Activated naive CD4-positive, alpha-beta T cell treated with anti-CD3 and anti-CD28 coated beads, Interleukin-2, amount 50 U/mL, for 16 hours (primary cell): Measurements from ENCODE around the gene CD164.
A peak's percentile ranks its signal among the peaks of the same experiment; 100 is the strongest.

Source experiments
- DNase-seq: peaks from one replicate; pipeline ENCODE4 v3.0.0-alpha.2; 2020

The CD164 gene

DNA sequence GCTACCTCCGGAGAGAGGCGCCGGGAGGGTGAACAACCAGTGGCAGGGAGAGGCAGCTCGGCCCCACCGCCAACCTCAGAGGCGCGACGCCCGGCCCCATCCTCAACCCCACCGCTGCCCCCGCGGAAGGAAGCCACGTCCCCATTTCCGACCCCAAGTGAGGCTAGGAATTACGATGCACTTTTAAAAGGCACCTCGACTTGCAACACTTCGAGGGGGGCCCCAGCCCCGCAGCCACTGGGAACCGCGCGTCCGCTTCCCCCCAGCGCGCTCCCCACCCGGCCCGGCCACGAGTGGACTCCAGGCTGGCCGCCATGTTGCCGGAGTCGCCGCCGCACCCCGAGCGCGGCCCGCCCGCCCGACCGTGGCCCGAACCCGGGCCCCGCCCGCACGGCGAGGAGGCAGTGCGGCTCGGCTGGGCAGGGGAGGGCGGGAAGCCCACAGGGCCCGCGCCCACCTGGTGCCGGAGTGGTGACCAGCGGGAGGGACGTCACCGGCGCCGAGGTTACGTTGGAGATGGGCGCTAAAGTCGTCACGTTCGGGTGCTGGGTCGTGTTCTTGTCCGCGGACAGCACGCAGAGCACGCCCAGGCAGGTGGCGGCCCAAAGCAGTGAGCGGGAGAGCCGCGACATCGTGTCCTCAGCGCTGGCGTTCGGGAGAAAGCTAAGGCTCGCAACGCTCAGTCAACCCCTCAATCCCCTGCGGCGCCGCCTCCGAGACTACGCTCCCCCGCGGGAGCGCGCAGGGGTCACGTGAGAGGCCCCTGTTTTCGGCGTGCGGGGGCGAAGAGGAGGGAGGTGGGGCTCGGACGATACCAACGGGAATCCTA lies at the start of gene CD164:
CD164 (minus strand) TSS at position 721 of the 829 bp plus-strand sequence; CDS start at position 632, 89 bp downstream.
- DNase-seq = peak; percentile 94

DNA sequence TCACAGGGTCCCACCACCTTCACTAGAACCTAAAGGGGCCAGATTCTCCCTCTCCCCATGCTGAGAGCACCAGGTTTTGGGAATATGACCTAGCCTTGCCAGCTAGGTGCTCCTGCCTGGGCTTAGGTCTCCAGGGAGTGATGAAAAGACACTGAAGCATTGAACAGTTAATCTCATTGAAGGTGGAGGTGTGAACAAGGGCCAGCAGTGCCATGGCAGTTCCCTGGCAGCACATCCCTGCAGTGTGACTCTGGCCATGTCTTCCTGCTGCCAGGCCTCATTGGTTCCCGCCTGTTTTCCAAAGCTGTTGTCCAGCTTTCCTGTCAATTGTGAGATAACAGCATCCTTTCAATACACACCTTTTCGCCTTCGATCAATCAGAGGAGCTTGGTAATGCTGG lies 47.2 kb upstream of the CD164 start:
- DNase-seq = no peak

DNA sequence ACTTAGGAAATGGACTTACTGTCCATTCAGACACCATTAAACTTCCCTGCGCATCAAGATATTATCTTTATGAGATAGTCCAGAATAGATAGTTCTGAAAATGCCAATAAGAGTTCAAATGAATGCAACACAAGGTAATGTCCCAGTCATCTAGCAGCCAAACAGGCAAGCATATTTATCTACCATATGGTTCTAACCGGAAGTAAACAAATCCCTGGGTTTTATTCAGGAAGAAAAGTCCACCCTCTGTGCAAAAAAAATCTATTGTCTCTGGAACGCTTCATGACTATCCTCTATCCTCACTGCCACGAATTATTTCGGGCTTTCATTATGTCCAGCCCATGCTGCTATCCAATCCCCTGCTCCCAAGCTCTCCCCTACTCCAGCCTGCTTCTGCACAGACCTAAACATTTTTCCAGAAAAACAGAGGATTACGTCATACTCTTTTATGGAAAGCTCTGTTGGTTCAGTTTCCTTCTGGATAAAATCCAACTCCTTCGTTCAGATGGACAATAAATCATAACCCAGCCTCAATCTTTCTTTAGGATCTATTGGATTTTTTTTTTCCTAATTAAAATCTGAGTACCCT lies 46.7 kb upstream of the CD164 start:
- DNase-seq = no peak

- no peak for DNase-seq
These were observed 42.7 kb upstream of the CD164 start for GRCh38 chr6:109424946-109425345.

GRCh38 chr6:109421184-109421583 lies 38.9 kb upstream of the CD164 start:
- no peak for DNase-seq

DNA sequence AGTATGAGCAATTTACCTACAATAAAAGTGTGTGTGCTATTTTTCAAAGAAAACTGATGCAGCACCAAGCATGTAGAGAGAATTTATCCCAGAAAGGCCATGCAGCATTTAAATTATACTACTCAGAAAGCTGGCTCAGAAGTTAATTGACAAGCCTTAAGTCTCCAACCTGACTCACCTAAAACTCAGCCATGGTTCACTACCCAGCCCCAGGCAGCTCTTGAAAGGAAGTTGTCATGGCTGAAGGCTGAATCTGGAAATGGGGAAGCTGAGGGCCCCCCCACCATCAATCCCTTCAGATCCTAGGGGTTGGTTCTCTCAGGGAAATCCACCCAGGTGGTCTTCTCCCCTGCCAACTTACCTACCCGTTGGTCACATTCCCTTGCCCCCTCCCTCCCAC lies 38.5 kb upstream of the CD164 start:
- no peak for DNase-seq

- DNase-seq = no peak
These were observed 35.4 kb upstream of the CD164 start for GRCh38 chr6:109417646-109418045.

- DNase-seq = no peak
These were observed 28.8 kb upstream of the CD164 start for GRCh38 chr6:109411034-109411433.

DNA sequence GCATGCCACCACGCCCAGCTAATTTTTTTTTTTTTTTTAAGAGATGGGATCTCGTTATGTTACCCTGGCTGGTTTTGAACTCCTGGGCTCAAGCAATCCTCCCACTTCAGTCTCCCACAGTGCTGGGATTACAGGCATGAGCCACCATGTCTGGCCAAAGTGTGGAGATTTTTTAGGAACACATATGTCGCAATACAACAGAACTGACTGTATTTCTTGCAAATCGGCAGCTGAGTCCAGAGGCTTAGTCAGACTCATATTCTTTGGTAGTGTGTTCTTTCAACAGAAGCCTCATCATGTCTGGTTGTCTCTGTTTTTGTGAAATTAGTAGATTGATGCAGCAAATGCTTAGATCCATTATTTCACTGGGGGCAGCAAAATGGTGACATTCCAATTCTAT lies 23.9 kb upstream of the CD164 start:
- no peak for DNase-seq

- no peak for DNase-seq
These were observed 14.8 kb upstream of the CD164 start for GRCh38 chr6:109397020-109397419.

DNA sequence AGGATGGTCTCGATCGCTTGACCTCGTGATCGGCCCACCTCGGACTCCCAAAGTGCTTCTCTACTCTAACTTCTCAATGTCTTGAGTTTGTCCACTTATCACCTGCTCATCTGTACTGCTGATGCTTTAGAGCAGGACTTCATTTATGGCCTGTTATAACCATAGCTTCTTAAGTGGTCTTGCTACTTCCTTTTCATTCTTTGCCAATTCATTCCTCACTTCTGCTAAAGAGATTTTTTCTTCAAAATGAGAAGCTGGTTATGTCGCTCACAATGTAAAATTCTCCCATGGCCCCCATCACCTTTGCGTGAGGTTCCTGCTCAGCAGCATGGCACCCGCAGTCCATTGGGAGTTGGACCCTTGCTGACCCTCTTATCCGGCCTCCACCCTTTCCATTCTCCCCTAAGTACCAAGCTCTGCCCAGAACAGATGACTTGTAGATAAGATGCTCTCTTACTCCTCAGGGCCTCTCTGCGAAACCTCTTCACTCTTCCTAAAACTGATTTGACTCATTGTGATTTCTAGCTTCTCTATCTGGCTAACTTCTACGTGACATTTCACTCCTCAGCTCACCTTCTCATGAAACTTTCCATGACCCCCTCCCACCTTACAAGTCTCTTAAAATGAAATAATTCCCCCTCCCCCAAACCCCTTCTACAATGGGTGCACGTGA lies 13.9 kb upstream of the CD164 start:
- DNase-seq = no peak

DNA sequence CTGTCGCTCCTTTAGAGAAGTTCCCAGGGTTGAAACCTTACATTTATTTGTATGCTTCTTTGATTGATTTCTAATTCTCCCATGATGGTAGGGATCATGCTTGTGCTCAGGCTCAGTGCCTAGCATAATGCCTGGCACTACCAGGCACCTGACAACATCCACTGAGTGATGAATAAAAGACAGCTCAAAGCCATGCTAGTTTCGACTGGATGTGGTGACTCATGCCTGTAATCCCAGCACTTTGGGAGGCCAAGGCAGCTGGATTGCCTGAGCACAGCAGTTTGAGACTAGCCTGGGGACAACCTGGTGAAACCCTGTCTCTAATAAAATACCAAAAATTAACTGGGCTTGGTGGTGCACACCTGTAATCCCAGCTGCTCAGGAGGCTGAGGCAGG lies 11.6 kb upstream of the CD164 start:
- DNase-seq = no peak

DNA sequence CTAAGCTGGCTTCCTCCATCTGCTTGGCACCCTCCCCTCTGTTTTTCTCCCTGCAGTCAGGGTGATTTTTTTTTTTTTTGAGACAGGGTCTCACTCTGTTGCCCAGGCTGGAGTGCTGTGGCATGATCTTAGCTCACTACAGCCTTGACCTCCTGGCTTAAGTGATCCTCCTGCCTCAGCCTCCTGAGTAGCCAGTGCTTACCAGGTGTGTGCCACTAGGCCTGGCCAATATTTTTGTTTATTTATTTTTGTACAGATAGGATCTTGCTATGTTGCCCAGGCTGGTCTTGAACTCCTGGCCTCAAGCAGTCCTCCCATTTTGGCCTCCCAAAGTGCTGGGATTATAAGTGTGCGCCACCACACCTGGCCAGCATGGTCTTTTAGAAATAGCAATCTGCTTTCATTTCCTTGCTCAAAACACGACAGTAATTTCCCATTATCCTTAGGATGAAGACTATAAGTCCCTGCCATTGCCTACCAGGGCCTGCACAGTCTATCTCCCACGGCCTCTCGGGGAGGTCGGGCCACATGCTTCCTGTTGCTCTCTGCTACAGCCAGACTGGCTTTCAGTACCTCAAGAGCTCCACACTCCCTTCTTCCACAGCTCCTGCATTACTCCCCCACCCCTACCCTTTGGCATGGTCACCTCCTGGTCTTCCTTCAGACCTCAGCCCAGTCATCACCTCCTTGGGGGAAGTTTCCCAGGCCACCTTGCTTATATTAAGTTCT lies 11.1 kb upstream of the CD164 start:
- DNase-seq = no peak

GRCh38 chr6:109389650-109390274 lies 7.5 kb upstream of the CD164 start:
- DNase-seq = no peak

DNA sequence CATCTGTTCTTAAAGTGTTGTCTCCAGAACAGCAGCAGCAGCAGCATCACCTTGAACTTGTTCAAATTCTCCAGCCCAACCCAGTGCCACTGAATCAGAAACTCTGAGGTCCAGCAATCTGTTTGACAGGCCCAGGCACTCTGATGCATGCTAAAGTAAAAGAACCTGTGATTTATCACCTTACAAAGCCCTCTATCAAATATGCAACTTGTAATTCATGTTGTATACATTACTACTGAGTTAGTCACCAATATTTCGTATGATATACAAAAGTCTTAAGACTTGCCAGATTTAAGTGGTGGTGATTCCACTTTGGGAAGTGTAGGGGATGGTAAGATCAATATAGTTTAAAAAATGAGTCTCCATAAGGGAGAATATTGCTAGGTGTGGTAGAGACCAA lies 6.0 kb upstream of the CD164 start:
- no peak for DNase-seq

GRCh38 chr6:109383438-109383940 lies 1.2 kb upstream of the CD164 start:
- no peak for DNase-seq

GRCh38 chr6:109382576-109383437 lies 540 bp upstream of the CD164 start:
- DNase-seq = peak; percentile 92

- no peak for DNase-seq
These were observed 1.1 kb downstream of the CD164 start for GRCh38 chr6:109381061-109381746.

DNA sequence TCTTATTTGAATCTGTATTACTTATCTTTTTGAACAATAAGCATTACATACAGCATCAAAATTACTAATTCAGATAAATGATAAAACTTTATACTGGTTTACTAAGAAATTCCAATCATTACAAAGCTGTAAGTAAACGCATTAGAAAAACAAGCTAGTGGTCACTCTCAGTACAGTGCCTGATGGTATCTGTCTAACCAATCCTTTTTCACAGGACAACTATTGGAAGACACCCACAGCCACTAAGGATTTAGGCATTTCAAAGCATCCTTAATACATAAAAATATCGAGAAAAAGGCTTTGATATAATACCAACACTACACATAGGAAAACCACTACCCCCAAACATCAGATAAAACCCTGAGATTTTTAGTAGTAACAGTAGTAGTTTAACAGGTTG lies 2.6 kb downstream of the CD164 start:
- DNase-seq = no peak

GRCh38 chr6:109377717-109378116 lies 4.5 kb downstream of the CD164 start:
- no peak for DNase-seq

- DNase-seq = no peak
These were observed 7.9 kb downstream of the CD164 start for GRCh38 chr6:109374326-109374892.
